ENCODE data around the gene KRTAP9-8.
"Not testable (repeated sequence)": the region's sequence is repeated elsewhere in the genome, so short reads cannot be mapped to it uniquely, and the experiment has no call there.

Gene KRTAP9-8, protein sequence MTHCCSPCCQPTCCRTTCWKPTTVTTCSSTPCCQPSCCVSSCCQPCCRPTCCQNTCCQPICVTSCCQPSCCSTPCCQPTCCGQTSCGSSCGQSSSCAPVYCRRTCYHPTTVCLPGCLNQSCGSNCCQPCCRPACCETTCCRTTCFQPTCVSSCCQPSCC

DNA sequence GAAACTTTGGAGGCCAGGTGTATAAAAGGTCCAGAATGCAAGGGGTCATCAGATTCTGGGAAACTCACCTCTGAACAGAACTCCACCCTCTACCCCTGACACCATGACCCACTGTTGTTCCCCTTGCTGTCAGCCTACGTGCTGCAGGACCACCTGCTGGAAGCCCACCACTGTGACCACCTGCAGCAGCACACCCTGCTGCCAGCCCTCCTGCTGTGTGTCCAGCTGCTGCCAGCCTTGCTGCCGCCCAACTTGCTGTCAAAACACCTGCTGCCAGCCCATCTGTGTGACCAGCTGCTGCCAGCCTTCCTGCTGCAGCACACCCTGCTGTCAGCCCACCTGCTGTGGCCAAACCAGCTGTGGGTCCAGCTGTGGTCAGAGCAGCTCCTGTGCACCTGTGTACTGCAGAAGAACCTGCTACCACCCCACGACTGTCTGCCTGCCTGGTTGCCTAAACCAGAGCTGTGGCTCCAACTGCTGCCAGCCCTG lies at the start of gene KRTAP9-8:
Gene KRTAP9-8 (plus strand): TSS at position 51 of the 489 bp plus-strand sequence. CDS start 53 bp downstream, at position 104.
- H3K4me3 ChIP-seq (ENCODE audit: low read depth in 1 of 2, low read length in 2 of 2); H3K4me1 ChIP-seq (ENCODE audit: control insufficient read depth in 1 of 2, insufficient read depth in 2 of 2, low read length in 2 of 2); H3K27ac ChIP-seq (ENCODE audit: low read length); H3K27me3 ChIP-seq (ENCODE audit: low read depth, low read length); H3K9me3 ChIP-seq (ENCODE audit: control insufficient read depth in 1 of 2, low read length in 2 of 2); H3K36me3 ChIP-seq (ENCODE audit: control insufficient read depth in 1 of 2, insufficient read depth in 2 of 2, low read length in 2 of 2): not testable (repeated sequence)

DNA sequence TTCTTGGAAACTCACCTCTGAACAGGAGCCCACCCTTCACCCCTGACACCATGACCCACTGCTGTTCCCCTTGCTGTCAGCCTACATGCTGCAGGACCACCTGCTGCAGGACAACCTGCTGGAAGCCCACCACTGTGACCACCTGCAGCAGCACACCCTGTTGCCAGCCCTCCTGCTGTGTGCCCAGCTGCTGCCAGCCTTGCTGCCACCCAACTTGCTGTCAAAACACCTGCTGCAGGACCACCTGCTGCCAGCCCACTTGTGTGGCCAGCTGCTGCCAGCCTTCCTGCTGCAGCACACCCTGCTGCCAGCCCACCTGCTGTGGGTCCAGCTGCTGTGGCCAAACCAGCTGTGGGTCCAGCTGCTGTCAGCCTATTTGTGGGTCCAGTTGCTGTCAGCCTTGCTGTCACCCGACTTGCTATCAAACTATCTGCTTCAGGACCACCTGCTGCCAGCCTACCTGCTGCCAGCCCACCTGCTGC lies 47.9 kb upstream of the KRTAP9-8 start, which contains the start of gene KRTAP9-1:
Gene KRTAP9-1 (plus strand): TSS at position 51 of the 482 bp plus-strand sequence. CDS start 0 bp downstream, at position 51.
- H3K4me1 ChIP-seq (ENCODE audit: control insufficient read depth in 1 of 2, insufficient read depth in 2 of 2, low read length in 2 of 2); H3K36me3 ChIP-seq (ENCODE audit: control insufficient read depth in 1 of 2, insufficient read depth in 2 of 2, low read length in 2 of 2); H3K9me3 ChIP-seq (ENCODE audit: control insufficient read depth in 1 of 2, low read length in 2 of 2); H3K27me3 ChIP-seq (ENCODE audit: low read depth, low read length); H3K4me3 ChIP-seq (ENCODE audit: low read depth in 1 of 2, low read length in 2 of 2); H3K27ac ChIP-seq (ENCODE audit: low read length): not testable (repeated sequence)

DNA sequence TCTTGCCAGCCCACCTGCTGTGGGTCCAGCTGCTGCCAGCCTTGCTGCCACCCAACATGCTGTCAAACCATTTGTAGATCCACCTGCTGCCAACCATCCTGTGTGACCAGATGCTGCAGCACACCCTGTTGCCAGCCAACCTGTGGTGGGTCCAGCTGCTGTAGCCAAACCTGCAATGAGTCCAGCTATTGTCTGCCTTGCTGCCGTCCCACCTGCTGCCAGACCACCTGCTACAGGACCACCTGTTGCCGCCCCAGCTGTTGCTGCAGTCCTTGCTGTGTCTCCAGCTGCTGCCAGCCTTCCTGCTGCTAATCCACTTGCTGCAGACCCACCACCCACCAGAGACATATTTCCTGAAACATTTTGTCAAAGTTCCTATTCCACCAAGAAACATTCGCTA lies 47.5 kb upstream of the KRTAP9-8 start:
- no peaks in the 10 kb centered on the region for H3K36me3 ChIP-seq (ENCODE audit: control insufficient read depth in 1 of 2, insufficient read depth in 2 of 2, low read length in 2 of 2)
- peaks cover 0 to 3% of the 10 kb centered on the region in 2 donors for H3K9me3 ChIP-seq (ENCODE audit: control insufficient read depth in 1 of 2, low read length in 2 of 2)
- no peaks in the 10 kb centered on the region for H3K4me1 ChIP-seq (ENCODE audit: control insufficient read depth in 1 of 2, insufficient read depth in 2 of 2, low read length in 2 of 2)
- H3K27ac ChIP-seq (ENCODE audit: low read length), result no peak overlapping the region
- H3K27me3 ChIP-seq (ENCODE audit: low read depth, low read length), result no peaks in the 10 kb centered on the region
- no peak overlapping the region for H3K4me3 ChIP-seq (ENCODE audit: low read depth in 1 of 2, low read length in 2 of 2)

DNA sequence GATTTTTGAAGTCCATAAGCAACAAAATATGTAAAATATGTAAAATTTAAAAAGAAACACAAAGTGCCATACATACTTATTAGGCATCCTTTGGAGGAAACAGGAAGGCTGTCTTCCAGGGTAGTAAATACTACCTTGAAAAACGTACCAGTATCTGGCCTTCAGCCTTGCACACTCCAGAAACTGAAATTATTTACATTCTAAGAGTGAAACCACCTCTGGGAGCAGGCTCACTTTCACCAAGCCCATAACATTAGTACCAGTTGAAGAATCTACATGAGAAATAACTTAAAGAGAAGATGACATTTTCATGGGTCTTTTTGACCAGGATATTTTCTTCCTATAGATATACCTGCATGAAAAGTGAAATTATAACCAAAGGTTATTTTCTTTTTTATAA lies 41.7 kb upstream of the KRTAP9-8 start:
- H3K27ac ChIP-seq (ENCODE audit: low read length), result no peak overlapping the region
- peaks cover 0 to 3% of the 10 kb centered on the region in 2 donors for H3K9me3 ChIP-seq (ENCODE audit: control insufficient read depth in 1 of 2, low read length in 2 of 2)
- no peak overlapping the region for H3K4me3 ChIP-seq (ENCODE audit: low read depth in 1 of 2, low read length in 2 of 2)
- no peaks in the 10 kb centered on the region for H3K4me1 ChIP-seq (ENCODE audit: control insufficient read depth in 1 of 2, insufficient read depth in 2 of 2, low read length in 2 of 2)
- H3K27me3 ChIP-seq (ENCODE audit: low read depth, low read length), result no peaks in the 10 kb centered on the region
- H3K36me3 ChIP-seq (ENCODE audit: control insufficient read depth in 1 of 2, insufficient read depth in 2 of 2, low read length in 2 of 2), result no peaks in the 10 kb centered on the region

DNA sequence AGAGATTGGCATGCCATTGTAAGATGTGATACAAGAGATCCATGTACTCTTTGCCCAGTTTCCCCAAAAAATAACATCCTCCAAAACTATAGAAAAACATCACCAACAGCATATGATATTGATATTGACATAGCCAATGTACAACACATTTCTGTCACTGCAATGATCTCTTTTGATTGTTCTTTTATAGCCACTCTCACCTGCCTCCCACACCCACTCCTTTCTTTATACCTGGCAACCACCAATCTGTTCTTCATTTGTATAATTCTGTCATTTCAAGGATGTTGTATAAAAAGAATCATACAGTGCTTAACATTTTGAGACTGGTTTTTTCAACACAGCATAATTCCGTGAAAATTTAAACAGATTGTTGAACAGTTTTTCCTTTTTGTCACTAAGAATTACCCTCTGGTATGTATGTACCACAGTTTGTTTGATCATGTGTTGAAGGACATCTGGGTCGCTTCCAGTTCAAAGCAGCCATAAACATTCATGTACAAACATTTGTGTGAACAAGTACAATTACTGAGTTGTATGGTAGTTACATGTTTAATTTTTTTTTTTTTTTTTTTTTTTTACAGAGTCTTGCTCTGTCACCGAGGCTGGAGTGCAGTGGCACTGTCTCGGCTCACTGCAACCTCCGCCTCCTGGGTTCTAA lies 38.2 kb upstream of the KRTAP9-8 start:
- H3K36me3 ChIP-seq (ENCODE audit: control insufficient read depth in 1 of 2, insufficient read depth in 2 of 2, low read length in 2 of 2), result no peaks in the 10 kb centered on the region
- H3K4me3 ChIP-seq (ENCODE audit: low read depth in 1 of 2, low read length in 2 of 2), result no peak overlapping the region
- H3K27me3 ChIP-seq (ENCODE audit: low read depth, low read length), result no peaks in the 10 kb centered on the region
- H3K9me3 ChIP-seq (ENCODE audit: control insufficient read depth in 1 of 2, low read length in 2 of 2), result no peaks in the 10 kb centered on the region
- H3K4me1 ChIP-seq (ENCODE audit: control insufficient read depth in 1 of 2, insufficient read depth in 2 of 2, low read length in 2 of 2), result no peaks in the 10 kb centered on the region
- no peak overlapping the region for H3K27ac ChIP-seq (ENCODE audit: low read length)

DNA sequence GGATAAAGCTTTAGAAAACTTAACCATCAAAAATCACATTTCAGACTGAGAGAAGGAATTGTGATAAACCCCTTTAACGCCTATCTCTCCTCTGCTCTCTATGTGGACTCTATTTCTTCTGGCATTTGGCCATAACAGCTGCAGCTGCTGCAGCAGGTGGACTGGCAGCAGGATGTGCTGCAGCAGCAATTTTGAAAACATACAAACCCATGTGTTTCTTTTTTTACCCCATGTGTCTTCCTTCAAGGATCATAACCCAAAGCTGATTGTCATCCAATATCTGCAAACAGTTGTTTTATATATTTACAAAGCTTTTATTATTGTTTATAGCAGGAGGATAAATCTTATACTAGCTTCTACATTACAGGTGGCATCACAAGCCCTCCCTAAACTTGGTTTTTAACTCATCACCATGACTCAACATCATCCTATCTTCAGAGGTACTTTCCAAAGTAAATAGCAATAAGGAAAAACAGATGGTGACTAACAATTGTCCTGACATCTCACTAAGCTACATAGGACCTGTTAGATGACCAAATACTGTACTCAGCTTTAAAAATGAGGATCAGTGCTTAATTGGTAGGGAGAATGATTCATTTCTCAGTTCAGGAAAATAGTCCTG lies 25.8 kb upstream of the KRTAP9-8 start:
- Histone ChIP-seq H3K27me3 (ENCODE audit: low read depth, low read length) (no peaks in the 10 kb centered on the region), H3K4me1 (ENCODE audit: control insufficient read depth in 1 of 2, insufficient read depth in 2 of 2, low read length in 2 of 2) (no peaks in the 10 kb centered on the region), H3K27ac (ENCODE audit: low read length) (no peak overlapping the region), H3K9me3 (ENCODE audit: control insufficient read depth in 1 of 2, low read length in 2 of 2) (peaks cover 0 to 3% of the 10 kb centered on the region in 2 donors), H3K36me3 (ENCODE audit: control insufficient read depth in 1 of 2, insufficient read depth in 2 of 2, low read length in 2 of 2) (no peaks in the 10 kb centered on the region), H3K4me3 (ENCODE audit: low read depth in 1 of 2, low read length in 2 of 2) (no peak overlapping the region)

DNA sequence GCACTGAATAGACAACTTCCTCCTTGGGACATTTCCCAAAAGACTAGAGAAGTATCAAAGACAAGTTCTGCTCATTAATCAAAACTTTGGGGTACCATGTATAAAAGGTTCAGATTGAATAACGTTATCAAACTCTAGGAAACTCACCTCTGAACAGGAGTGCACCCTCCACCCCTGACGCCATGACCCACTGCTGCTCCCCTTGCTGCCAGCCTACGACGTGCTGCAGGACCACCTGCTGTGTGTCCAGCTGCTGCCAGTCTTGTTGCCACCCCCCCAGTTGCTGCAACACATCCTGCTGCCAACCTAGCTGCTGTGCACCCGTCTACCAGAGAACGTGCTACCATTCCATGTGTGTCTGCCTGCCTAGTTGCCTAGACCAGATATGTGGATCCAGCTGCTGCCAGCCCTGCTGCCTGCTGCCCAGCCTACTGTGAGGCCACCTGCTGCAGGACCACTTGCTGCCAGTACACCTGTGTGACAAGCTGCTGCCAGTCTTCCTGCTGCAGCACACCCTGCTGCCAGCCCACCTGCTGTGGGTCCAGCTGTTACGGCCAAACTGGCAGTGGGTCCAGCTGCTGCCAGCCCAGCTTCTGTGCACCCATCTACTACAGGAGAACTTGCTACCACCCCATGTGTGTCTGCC lies 25.2 kb upstream of the KRTAP9-8 start:
- Histone ChIP-seq H3K4me3 (ENCODE audit: low read depth in 1 of 2, low read length in 2 of 2) (no peak overlapping the region), H3K9me3 (ENCODE audit: control insufficient read depth in 1 of 2, low read length in 2 of 2) (peaks cover 0 to 2% of the 10 kb centered on the region in 2 donors), H3K27ac (ENCODE audit: low read length) (no peak overlapping the region), H3K27me3 (ENCODE audit: low read depth, low read length) (no peaks in the 10 kb centered on the region), H3K4me1 (ENCODE audit: control insufficient read depth in 1 of 2, insufficient read depth in 2 of 2, low read length in 2 of 2) (no peaks in the 10 kb centered on the region), H3K36me3 (ENCODE audit: control insufficient read depth in 1 of 2, insufficient read depth in 2 of 2, low read length in 2 of 2) (no peaks in the 10 kb centered on the region)

DNA sequence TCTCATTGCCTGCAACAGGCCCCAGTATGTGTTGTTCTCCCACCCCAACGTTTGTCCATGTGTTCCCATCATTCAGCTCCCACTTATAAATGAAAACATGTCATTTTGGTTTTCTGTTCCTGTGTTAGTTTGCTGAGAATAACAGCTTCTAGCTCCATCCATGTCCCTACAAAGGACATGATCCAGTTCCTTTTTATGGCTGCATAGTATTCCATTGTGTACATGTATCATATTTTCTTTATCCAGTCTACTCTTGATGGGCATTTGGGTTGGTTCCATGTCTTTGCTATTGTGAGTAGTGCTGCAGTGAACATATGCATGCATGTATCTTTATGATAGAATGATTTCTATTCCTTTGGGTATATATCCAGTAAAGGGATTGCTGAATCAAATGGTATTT lies 22.1 kb upstream of the KRTAP9-8 start:
- Histone ChIP-seq H3K9me3 (ENCODE audit: control insufficient read depth in 1 of 2, low read length in 2 of 2) (no peaks in the 10 kb centered on the region), H3K4me3 (ENCODE audit: low read depth in 1 of 2, low read length in 2 of 2) (no peak overlapping the region)

DNA sequence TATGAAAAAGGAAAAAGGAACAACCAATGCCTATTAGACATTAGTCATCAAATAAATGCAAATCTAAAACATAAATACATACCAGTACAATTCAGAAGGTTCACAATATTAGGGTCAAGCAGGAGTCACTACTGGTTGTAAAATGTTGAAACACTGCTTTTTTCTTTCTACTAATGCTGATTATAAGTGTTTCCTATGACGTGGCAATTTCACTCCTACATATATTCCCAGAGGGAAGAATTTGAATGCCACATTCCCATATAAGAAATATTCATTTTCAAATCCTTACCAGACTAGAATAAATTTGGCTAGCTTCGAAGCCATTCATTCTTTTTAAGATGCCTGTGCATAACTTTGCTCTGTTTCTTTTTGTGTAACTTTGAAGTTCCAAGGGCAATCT lies 14.0 kb upstream of the KRTAP9-8 start:
- H3K27ac ChIP-seq (ENCODE audit: low read length), result no peak overlapping the region
- no peaks in the 10 kb centered on the region for H3K9me3 ChIP-seq (ENCODE audit: control insufficient read depth in 1 of 2, low read length in 2 of 2)
- no peaks in the 10 kb centered on the region for H3K4me1 ChIP-seq (ENCODE audit: control insufficient read depth in 1 of 2, insufficient read depth in 2 of 2, low read length in 2 of 2)
- H3K27me3 ChIP-seq (ENCODE audit: low read depth, low read length), result no peaks in the 10 kb centered on the region
- no peak overlapping the region for H3K4me3 ChIP-seq (ENCODE audit: low read depth in 1 of 2, low read length in 2 of 2)
- H3K36me3 ChIP-seq (ENCODE audit: control insufficient read depth in 1 of 2, insufficient read depth in 2 of 2, low read length in 2 of 2), result no peaks in the 10 kb centered on the region

More for the DNA sequence above, 22.1 kb upstream of the KRTAP9-8 start:
- Histone ChIP-seq H3K27me3 (ENCODE audit: low read depth, low read length) (no peaks in the 10 kb centered on the region), H3K36me3 (ENCODE audit: control insufficient read depth in 1 of 2, insufficient read depth in 2 of 2, low read length in 2 of 2) (no peaks in the 10 kb centered on the region), H3K27ac (ENCODE audit: low read length) (no peak overlapping the region), H3K4me1 (ENCODE audit: control insufficient read depth in 1 of 2, insufficient read depth in 2 of 2, low read length in 2 of 2) (no peaks in the 10 kb centered on the region)

DNA sequence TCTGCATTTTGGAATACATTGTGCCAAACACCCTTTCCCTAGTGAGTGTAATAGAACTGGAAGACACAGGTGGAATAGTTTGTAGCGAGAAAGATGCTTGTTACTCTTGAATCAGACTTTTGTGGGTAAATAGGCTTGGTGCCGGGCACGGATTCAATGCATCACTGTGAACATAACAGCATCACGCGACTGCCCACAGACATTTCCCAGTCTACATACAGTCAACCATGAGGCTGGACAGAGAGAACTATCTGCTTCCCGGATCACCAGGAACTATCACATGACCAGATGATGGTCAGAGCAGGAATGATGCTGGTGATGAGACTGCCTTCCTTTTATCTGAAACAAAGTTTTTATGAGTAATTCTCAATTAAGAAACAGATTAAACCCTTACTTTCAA lies 11.7 kb upstream of the KRTAP9-8 start:
- Histone ChIP-seq H3K27me3 (ENCODE audit: low read depth, low read length) (no peaks in the 10 kb centered on the region), H3K4me1 (ENCODE audit: control insufficient read depth in 1 of 2, insufficient read depth in 2 of 2, low read length in 2 of 2) (no peaks in the 10 kb centered on the region), H3K4me3 (ENCODE audit: low read depth in 1 of 2, low read length in 2 of 2) (no peak overlapping the region), H3K27ac (ENCODE audit: low read length) (no peak overlapping the region), H3K9me3 (ENCODE audit: control insufficient read depth in 1 of 2, low read length in 2 of 2) (no peaks in the 10 kb centered on the region), H3K36me3 (ENCODE audit: control insufficient read depth in 1 of 2, insufficient read depth in 2 of 2, low read length in 2 of 2) (no peaks in the 10 kb centered on the region)

DNA sequence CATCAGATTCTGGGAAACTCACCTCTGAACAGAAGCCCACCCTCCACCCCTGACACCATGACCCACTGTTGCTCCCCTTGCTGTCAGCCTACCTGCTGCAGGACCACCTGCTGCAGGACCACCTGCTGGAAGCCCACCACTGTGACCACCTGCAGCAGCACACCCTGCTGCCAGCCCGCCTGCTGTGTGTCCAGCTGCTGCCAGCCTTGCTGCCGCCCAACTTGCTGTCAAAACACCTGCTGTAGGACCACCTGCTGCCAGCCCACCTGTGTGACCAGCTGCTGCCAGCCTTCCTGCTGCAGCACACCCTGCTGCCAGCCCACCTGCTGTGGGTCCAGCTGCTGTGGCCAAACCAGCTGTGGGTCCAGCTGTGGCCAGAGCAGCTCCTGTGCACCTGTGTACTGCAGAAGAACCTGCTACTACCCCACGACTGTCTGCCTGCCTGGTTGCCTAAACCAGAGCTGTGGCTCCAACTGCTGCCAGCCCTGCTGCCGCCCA lies 11.2 kb upstream of the KRTAP9-8 start, which contains the start of gene KRTAP9-2:
Gene KRTAP9-2 (plus strand): TSS at position 51 of the 498 bp plus-strand sequence. CDS start 7 bp downstream, at position 58.
- H3K9me3 ChIP-seq (ENCODE audit: control insufficient read depth in 1 of 2, low read length in 2 of 2); H3K4me1 ChIP-seq (ENCODE audit: control insufficient read depth in 1 of 2, insufficient read depth in 2 of 2, low read length in 2 of 2); H3K27ac ChIP-seq (ENCODE audit: low read length); H3K36me3 ChIP-seq (ENCODE audit: control insufficient read depth in 1 of 2, insufficient read depth in 2 of 2, low read length in 2 of 2); H3K4me3 ChIP-seq (ENCODE audit: low read depth in 1 of 2, low read length in 2 of 2); H3K27me3 ChIP-seq (ENCODE audit: low read depth, low read length): not testable (repeated sequence)

Measured in muscle layer of duodenum (tissue), 2 donors.